T-helper 1 cell treated with Interleukin-12 subunit alpha and Interleukin-12 subunit beta and Interleukin-4 antibody, amounts not matched to agents 30 ng/mL and 1 ng/mL, for 36 hours (primary cell): ENCODE measurements around the gene ACBD4. TPM values are rescaled to one million over a fixed set of nuclear protein-coding genes. Genes with fewer than 3 reads are reported as not detected.

Experiments
- intact Hi-C: fragments of 100-400 bp; cut with micrococcal nuclease; formaldehyde crosslinking; loops from one replicate; pipeline ENCODE4 v1.15.1; 2024
- total RNA-seq: library from RNA; stranded (reverse); gene quantifications from 2 replicates; pipeline ENCODE4 v1.2.3, GENCODE V29; 2022

The ACBD4 gene
- total RNA-seq, 1 donor from 2014 or later, result 12.5 TPM

GRCh38 chr17:45104029-45104428 is 31.5 kb upstream of the ACBD4 start:
- intact Hi-C loops, result no loop called here

GRCh38 chr17:45104497-45104896 is 31.0 kb upstream of the ACBD4 start:
- intact Hi-C loops, result no loop called here

- intact Hi-C loops, result no loop called here
Measured at GRCh38 chr17:45104907-45105624, 30.4 kb upstream of the ACBD4 start.

- intact Hi-C loops, result no loop called here
Measured at GRCh38 chr17:45106096-45106495, 29.4 kb upstream of the ACBD4 start.

- intact Hi-C loops, result no loop called here
Measured at GRCh38 chr17:45106582-45106981, 28.9 kb upstream of the ACBD4 start.

GRCh38 chr17:45107293-45108010 is 28.0 kb upstream of the ACBD4 start:
- intact Hi-C loops, result no loop called here

GRCh38 chr17:45108051-45108450 is 27.4 kb upstream of the ACBD4 start:
- intact Hi-C loops, result no loop called here

- intact Hi-C loops, result no loop called here
Measured at GRCh38 chr17:45108595-45109521, 26.6 kb upstream of the ACBD4 start.

- intact Hi-C loops, result no loop called here
Measured at GRCh38 chr17:45110676-45111611, 24.5 kb upstream of the ACBD4 start.

GRCh38 chr17:45111850-45112249 is 23.6 kb upstream of the ACBD4 start:
- intact Hi-C loops, result no loop called here

- intact Hi-C loops, result no loop called here
Measured at GRCh38 chr17:45112559-45113423, 22.7 kb upstream of the ACBD4 start.

GRCh38 chr17:45113424-45113754 is 22.1 kb upstream of the ACBD4 start:
- intact Hi-C loops, result no loop called here

GRCh38 chr17:45114117-45114932 is 21.2 kb upstream of the ACBD4 start:
- intact Hi-C loops, result no loop called here

GRCh38 chr17:45115015-45115625 is 20.4 kb upstream of the ACBD4 start:
- intact Hi-C loops, result no loop called here

- intact Hi-C loops, result no loop called here
Measured at GRCh38 chr17:45115871-45116270, 19.6 kb upstream of the ACBD4 start.

GRCh38 chr17:45116434-45117016 is 19.0 kb upstream of the ACBD4 start:
- intact Hi-C loops, result no loop called here

GRCh38 chr17:45117334-45117733 is 18.2 kb upstream of the ACBD4 start:
- intact Hi-C loops, result no loop called here
